Measurements from ENCODE around the gene SULT6B1. TPM values are rescaled to one million over a fixed set of nuclear protein-coding genes. Genes with fewer than 3 reads are reported as not detected.

The SULT6B1 gene
- total and polyA plus RNA-seq, 2 donors (not counting 1 experiment from before 2014, with no cell fraction given), result not detected

GRCh38 chr2:37201208-37201607 is 12.7 kb upstream of the SULT6B1 start:
- H3K4me3 ChIP-seq (ENCODE audit: control extremely low read depth in 1 of 5, extremely low read depth in 1 of 5, insufficient read depth in 1 of 5, low read depth in 2 of 5, low read length in 4 of 5), result no peak overlapping the region
- ChIA-PET POLR2A (no interaction called here), CTCF (no interaction called here)
- no peak overlapping the region for H2AFZ ChIP-seq (ENCODE audit: insufficient read depth, low read depth, low read length, poor library complexity, severe bottlenecking)
- intact Hi-C loops (cut with micrococcal nuclease), result no loop called here
- H3K27ac ChIP-seq (ENCODE audit: low read length in 2 of 2), result peak overlapping the region in 1 of 2 donors; percentile 31
- peaks cover 65% of the 10 kb centered on the region for H3K79me2 ChIP-seq (ENCODE audit: control insufficient read depth, insufficient read depth, low read length)
- H3K27me3 Mint-ChIP-seq, result no peaks in the 10 kb centered on the region
- DNase-seq (no peak), ATAC-seq (ENCODE audit: low read depth) (no peak)
- peaks cover 5% of the 10 kb centered on the region for H3K9me3 Mint-ChIP-seq (ENCODE audit: insufficient read depth)
- peaks cover 21% of the 10 kb centered on the region for H3K4me1 Mint-ChIP-seq
- H3K9me3 ChIP-seq (ENCODE audit: control extremely low read depth in 1 of 3, control insufficient read depth in 2 of 3, insufficient read depth in 1 of 3, low read length in 2 of 3), result peaks cover 0 to 3% (median 2%) of the 10 kb centered on the region in 3 donors
- no peak overlapping the region for H3K4me3 Mint-ChIP-seq
- peaks cover 16 to 17% of the 10 kb centered on the region in 2 donors for H3K4me1 ChIP-seq (ENCODE audit: control insufficient read depth in 2 of 2, insufficient read depth in 2 of 2, low read length in 2 of 2)
- peaks cover 9 to 38% of the 10 kb centered on the region in 2 experiments for H3K36me3 ChIP-seq (replicated peaks in 1 of 2; ENCODE audit: control extremely low read depth in 1 of 2, control insufficient read depth in 1 of 2, extremely low read depth in 1 of 2, insufficient read depth in 2 of 2, low read length in 1 of 2)
- TF ChIP-seq EZH2 (IDR thresholded peaks at IDR 0.05; ENCODE audit: borderline replicate concordance, insufficient read depth, low read depth, low read length, poor library complexity, severe bottlenecking) (no peak), CTCF (IDR thresholded peaks at IDR 0.05) (no peak)
- no peak overlapping the region for H3K9ac ChIP-seq (ENCODE audit: low read length)
- no peaks in the 10 kb centered on the region for H4K20me1 ChIP-seq (ENCODE audit: control insufficient read depth, insufficient read depth, low read length, poor library complexity, severe bottlenecking)
- H3K27me3 ChIP-seq (replicated peaks in 1 of 4; ENCODE audit: control extremely low read depth in 1 of 4, control insufficient read depth in 3 of 4, insufficient read depth in 4 of 4, low read length in 3 of 4), result no peaks in the 10 kb centered on the region
- no peak overlapping the region for H3K4me2 ChIP-seq (replicated peaks; ENCODE audit: low read depth, low read length, poor library complexity, severe bottlenecking)
- no CpG with 5 or more reads among the region's 1 CpG for WGBS (ENCODE audit: insufficient coverage)
- H3K27ac Mint-ChIP-seq, result no peak overlapping the region

GRCh38 chr2:37198681-37199065 is 10.2 kb upstream of the SULT6B1 start:
- no peak overlapping the region for H3K9ac ChIP-seq (ENCODE audit: low read length)
- ChIA-PET POLR2A (no interaction called here), CTCF (no interaction called here)
- no peak for TF ChIP-seq EZH2 (IDR thresholded peaks at IDR 0.05; ENCODE audit: borderline replicate concordance, insufficient read depth, low read depth, low read length, poor library complexity, severe bottlenecking)
- TF ChIP-seq CTCF (IDR thresholded peaks at IDR 0.05), result no peak
- peaks cover 22% of the 10 kb centered on the region for H3K4me1 Mint-ChIP-seq
- peaks cover 5 to 21% of the 10 kb centered on the region in 2 experiments for H3K36me3 ChIP-seq (replicated peaks in 1 of 2; ENCODE audit: control extremely low read depth in 1 of 2, control insufficient read depth in 1 of 2, extremely low read depth in 1 of 2, insufficient read depth in 2 of 2, low read length in 1 of 2)
- ATAC-seq (ENCODE audit: low read depth) (no peak), DNase-seq (no peak)
- H3K79me2 ChIP-seq (ENCODE audit: control insufficient read depth, insufficient read depth, low read length), result peaks cover 41% of the 10 kb centered on the region
- peaks cover 0 to 5% (median 0%) of the 10 kb centered on the region in 3 donors for H3K9me3 ChIP-seq (ENCODE audit: control extremely low read depth in 1 of 3, control insufficient read depth in 2 of 3, insufficient read depth in 1 of 3, low read length in 2 of 3)
- intact Hi-C loops (cut with micrococcal nuclease), result loop anchor here (5.0 kb wide), 1 partner anchor 41 kb away; the partner anchor contains the start of gene EIF2AK2
- no peaks in the 10 kb centered on the region for H4K20me1 ChIP-seq (ENCODE audit: control insufficient read depth, insufficient read depth, low read length, poor library complexity, severe bottlenecking)
- no peak overlapping the region for H2AFZ ChIP-seq (ENCODE audit: insufficient read depth, low read depth, low read length, poor library complexity, severe bottlenecking)
- H3K27me3 Mint-ChIP-seq, result no peaks in the 10 kb centered on the region
- H3K4me2 ChIP-seq (replicated peaks; ENCODE audit: low read depth, low read length, poor library complexity, severe bottlenecking), result no peak overlapping the region
- H3K4me3 Mint-ChIP-seq, result no peak overlapping the region
- peaks cover 16 to 24% of the 10 kb centered on the region in 2 donors for H3K4me1 ChIP-seq (ENCODE audit: control insufficient read depth in 2 of 2, insufficient read depth in 2 of 2, low read length in 2 of 2)
- no peak overlapping the region for H3K27ac ChIP-seq (ENCODE audit: low read length in 2 of 2)
- no peaks in the 10 kb centered on the region for H3K27me3 ChIP-seq (replicated peaks in 1 of 4; ENCODE audit: control extremely low read depth in 1 of 4, control insufficient read depth in 3 of 4, insufficient read depth in 4 of 4, low read length in 3 of 4)
- H3K27ac Mint-ChIP-seq, result no peak overlapping the region
- H3K4me3 ChIP-seq (ENCODE audit: control extremely low read depth in 1 of 5, extremely low read depth in 1 of 5, insufficient read depth in 1 of 5, low read depth in 2 of 5, low read length in 4 of 5), result no peak overlapping the region
- H3K9me3 Mint-ChIP-seq (ENCODE audit: insufficient read depth), result peaks cover 2% of the 10 kb centered on the region
- 96% methylated on average over 4 of the region's 8 CpGs for WGBS (ENCODE audit: insufficient coverage)

Data from B cell (primary cell).